ENCODE data around the gene MOB2.
"Not testable (repeated sequence)": the region's sequence is repeated elsewhere in the genome, so short reads cannot be mapped to it uniquely, and the experiment has no call there.

Gene MOB2

DNA sequence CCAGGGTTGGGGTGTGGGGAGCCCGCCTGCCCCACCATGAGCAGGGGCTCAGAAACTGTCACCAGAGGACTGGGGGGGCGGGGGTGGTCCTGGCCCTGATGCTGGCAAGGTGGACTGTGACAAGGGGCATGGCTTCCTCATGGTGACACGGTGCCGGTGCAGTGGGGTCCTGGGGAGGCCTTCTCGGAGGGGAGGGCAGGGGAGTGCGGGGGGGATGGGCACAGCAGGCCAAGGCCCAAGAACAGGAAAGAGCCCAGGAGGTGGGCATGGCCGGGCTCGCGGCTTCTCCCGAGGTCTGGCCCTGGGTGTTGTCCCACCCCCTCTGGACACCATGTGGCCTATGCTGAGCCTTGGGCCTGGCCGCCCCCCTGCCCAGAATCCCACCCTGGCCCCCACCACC is 47.2 kb downstream of the MOB2 start:
- no peak for DNase-seq

DNA sequence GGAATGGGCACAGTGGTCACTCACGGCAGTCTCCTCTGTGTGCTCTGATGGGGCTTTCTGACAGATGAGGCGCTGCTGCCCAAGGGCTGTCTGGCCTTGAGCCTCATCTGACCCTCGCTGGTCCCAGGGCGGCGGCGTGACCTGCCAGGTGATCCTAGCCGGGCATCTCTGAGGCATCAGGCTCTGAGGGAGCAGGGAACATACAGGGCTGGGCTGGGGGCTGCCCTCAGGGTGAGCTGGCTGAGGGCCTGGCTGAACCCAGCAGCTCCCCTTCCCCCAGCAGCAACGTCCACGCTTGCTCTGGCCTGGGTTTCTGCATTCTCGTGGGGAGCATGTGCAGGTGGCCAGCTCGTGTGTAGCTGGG is 47.6 kb downstream of the MOB2 start:
- no peak for DNase-seq

DNA sequence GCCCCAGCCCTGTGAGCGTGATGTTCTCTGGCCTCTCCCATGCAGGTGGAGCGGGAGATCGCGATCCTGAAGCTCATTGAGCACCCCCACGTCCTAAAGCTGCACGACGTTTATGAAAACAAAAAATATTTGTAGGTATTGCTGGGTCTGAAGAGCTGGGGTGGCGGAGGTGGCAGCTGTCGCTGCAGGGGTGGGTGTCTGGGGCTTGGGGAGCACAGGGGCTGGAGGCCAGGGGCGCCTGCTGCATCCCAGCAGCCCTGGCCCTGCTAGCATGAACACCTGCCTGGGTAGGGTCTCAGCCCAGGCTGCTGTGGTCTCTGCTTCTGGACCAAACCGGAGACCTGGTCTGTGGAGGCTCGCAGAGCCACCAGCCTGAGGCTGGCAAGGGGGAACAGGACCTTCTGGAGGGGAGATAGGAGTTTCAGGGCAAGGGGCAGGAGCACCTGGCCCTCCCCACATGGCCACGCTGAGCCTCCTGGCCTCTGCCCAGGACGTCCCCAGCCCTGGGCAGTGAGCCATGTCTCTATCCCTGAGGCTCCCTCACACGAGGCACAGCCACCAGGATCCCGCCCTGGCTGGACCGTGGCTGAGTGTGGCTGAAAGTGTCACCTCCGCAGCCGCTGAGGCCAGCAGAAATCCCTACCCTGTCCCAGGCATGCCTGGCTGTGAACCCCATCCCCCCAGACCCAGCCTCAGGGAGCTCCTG is 48.2 kb downstream of the MOB2 start:
- DNase-seq, result no peak

DNA sequence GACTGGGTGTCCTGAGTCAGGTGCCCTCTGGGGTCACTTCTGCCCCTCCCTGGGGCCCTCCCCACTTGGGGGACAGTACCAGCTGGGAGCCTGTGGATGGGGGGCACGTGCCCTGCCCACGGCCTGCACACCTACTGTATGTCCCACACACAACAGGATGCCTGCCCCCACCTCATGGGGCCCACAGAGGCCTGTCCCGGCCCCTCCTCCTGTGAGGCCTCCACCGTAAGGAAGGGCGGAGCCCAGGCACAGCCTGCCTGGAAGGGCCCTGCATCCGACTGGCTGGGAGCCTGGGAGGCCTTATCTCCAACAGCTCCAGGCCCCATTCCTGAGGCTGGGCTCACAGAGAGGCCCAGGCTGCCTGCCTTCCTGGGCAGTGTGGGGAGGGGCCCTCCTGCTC is 49.1 kb downstream of the MOB2 start:
- no peak for DNase-seq

DNA sequence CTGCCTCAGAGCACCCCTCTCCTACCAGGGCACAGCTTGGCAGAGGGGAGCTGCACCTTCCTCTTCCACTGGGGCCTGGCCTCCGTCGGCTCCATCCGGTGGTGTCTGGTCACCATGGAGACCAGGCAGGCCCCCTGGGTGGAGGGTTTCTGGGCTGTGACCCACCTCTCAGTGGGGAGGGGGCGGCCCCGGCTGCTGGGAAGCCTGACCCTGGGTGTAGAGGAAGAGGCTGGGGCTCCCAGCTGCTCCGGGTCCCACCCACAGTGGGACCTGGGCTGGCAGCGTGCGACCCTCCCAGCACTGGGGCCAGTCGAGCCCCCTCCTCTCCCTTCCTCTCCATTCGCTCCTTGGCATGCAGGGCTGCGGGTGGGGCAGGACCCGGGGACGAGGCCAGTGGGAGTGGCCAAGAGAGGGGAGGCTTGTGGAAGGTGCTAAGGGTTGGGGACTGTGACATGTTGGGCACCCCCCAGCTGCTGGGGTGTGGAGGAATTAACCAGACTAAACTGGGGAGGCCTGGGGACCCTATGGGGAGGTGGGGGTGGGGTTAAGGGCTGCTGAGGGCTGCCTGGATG is 50.0 kb downstream of the MOB2 start:
- no peak for DNase-seq

DNA sequence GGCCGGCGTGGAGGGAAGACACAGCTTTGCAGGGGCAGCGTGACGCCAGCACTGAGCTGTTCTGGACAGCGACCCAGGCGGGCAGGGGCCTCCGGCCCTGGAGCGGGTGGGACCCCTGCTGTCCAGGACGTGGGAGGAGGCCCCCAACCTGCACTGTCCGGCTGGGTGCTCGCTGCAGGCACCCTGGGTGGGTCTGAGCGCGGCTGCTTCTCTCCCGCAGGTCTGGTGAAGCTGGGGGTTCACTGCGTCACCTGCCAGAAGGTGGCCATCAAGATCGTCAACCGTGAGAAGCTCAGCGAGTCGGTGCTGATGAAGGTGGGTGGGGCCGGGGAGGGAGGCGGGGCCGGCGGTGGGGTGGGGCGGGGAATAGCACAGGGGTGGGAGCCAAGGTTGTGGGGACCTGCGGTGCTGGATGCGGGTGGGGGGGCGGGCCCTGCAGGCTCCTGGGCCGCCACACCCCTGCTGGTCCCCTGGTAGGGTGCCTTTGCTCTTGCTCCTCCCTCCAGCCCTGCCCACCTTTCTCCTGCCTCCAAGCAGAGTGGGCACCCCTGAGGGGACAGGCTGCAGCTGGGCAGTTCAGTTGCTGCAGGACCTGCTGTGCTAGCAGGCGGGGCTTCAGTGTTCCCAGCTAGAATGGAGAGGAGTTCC is 50.6 kb downstream of the MOB2 start:
- DNase-seq, result no peak

DNA sequence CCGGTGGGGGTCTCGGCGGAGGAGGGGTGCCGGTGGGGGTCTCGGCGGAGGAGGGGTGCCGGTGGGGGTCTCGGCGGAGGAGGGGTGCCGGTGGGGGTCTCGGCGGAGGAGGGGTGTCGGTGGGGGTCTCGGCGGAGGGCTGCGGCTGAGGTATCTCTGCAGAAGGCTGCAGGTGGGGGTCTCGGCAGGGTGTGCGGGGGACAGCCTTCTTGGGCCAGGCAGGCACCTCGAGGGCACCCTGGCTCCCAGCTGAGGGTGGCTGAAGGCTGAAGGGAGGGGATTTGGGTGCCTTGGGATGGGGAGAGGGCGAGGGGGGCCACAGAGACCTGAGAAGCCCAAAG is 51.1 kb downstream of the MOB2 start:
- not testable (repeated sequence) for DNase-seq

DNA sequence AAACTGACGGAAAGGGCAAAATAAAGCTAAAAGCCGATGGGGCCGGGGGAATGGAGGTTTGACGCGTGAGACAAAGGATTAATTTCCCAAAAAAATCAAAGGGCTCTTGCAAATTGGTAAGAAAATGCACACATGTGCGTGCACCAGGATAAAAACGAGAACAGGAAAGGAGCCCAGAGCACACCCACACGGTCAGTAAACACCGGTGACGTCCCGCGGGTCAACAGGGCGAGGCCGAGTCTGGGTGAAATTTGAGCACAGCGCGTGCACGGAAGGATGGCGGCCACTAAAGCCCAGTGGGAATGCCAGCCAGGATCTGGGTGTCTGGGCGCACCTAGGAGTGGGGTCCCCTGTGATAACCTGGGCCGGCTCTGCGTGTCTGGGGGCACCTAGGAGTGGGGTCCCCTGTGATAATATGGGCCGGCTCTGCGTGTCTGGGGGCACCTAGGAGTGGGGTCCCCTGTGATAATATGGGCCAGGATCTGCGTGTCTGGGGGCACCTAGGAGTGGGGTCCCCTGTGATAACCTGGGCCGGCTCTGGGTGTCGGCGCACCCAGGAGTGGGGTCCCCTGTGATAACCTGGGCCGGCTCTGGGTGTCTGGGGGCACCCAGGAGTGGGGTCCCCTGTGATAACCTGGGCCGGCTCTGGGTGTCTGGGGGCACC is 52.5 kb downstream of the MOB2 start:
- no peak for DNase-seq

DNA sequence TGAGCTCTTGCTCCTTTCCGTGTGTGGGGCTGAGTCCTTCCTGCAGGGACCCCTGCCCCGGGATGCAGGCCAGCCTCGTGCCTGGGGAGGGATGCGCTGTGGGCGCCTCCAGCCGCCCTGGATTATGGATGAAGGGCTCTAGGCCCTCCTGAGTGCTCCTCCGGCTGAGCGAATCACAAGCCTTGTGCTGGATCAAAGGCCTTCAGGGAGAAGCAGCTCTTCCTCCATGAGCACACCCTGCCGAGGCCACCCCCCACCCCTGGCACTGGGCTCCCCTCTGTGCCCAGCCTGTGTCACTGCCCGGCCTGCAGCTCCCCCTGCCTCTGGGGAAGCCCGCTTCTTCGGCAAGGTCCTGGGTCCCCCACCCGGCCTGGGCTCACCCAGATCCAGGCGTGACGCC is 53.0 kb downstream of the MOB2 start:
- DNase-seq, result no peak

DNA sequence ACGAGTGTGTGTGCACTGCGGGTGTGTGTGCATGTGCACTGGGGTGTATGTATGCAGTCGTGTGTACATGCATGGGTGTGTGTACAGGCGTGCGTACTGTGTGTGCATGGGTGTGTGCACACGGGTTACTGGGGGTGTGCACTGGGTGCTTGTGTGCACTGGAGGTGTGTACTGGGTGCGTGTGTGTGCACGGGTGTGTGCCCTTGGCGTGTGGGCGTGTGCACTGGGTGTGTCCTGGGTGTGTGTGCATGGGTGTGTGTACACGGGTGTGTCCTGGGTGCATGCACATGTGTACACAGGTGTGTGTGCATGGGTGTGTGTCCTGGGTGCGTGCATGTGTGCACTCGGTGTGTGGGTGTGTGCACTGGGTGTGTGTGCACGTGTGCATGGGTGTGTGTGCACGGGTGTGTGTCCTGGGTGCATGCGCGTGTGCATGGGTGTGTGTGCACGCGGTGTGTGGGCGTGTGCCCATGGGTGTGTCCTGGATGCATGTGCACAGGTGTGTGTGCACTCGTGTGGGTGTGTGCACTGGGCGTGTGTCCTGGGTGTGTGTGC is 57.7 kb downstream of the MOB2 start:
- no peak for DNase-seq

DNA sequence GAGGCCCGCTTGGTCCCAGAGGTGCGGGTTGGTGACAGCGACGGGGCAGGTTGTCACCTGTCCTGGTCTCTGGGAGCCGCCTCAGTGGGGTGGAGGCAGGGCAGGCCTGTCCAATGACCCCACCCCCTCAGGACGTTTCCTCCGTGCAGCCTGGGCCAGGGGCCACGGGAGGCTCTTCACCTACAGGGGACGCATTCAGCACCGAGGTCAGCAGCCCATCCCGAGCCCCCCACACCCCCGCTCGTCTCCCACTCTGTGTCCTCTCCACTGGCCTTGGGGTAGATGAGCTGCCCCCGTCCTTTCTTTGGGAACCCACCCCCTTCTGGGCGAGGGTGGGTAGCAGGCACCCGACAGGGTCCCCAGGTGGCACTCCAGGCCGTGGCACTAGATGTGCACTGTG is 61.1 kb downstream of the MOB2 start:
- DNase-seq, result no peak

DNA sequence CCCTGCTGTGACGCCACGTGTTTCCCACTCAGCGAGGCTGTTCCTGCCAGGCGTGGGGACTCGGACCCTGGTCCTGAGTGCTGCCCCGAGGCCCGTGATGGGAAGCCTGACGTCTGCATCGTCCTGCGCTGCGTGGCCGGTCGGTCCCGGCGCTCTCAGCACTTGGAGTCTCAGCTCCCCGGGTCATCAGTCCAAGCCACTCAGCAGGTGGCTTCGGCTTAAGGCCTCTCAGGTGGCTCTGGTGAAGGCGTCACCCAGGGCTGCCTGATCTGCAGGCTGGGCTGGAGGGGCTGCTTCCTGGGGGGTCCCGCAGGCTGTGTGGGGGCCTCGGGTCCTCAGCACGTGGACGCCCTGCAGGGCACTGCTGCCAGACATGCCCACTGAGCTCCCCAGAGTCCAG is 61.6 kb downstream of the MOB2 start:
- DNase-seq, result no peak

DNA sequence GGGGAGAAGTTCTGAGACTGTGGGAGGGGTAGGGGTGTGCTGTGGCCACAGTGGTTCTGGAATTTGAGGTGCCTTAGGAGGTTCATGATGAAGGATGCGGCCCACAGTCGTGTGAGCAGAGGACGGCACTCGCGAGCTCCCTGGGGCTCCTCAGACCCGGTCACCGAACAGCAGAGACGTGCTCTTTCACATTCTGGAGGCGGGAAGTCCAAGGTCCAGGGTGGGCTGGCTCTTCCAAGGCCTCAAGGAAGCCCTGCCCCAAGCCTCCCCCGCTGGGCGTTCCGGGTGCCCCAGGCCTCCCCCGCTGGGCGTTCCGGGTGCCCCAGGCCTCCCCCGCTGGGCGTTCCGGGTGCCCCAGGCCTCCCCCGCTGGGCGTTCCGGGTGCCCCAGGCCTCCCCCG is 63.2 kb downstream of the MOB2 start:
- not testable (repeated sequence) for DNase-seq

DNA sequence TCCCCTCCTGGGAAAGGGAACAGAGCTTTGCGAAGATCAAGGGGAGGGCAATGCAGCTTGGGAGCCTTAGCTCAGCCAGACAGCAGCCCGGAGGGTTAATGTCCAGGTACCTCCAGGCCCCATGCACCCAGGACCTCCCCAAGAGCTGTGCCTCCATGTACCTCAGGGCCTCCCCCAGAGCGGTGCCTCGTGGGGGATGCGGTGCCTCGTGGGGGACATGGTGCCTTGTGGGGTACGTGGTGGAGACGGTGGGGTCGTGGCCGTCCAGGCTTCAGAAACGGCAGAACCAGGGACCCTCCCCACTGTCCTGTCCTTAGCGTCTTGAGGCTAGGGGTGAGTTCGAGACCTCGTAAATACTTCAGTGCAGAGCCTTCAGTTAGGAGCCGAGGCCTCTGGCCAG is 63.6 kb downstream of the MOB2 start:
- DNase-seq, result no peak

DNA sequence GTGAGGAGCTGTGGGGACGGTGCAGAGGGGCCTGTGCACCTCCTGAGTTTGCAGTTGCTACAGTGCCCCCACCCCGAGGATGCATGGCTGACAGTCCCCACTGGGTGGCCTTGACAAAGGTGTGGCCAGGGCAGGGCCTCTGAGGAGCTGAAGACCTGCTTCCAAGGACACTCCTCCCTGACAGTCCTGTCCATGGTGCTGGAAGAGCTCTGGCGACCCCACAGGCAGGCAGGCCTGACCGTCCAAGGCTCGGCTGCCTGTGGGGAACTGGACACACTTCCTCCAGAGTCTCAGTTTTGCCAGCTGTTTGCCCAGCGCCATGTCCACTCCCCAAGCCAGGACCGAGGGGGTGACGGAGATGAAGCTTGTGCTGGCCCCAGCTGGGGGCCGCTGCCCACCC is 64.1 kb downstream of the MOB2 start:
- no peak for DNase-seq

DNA sequence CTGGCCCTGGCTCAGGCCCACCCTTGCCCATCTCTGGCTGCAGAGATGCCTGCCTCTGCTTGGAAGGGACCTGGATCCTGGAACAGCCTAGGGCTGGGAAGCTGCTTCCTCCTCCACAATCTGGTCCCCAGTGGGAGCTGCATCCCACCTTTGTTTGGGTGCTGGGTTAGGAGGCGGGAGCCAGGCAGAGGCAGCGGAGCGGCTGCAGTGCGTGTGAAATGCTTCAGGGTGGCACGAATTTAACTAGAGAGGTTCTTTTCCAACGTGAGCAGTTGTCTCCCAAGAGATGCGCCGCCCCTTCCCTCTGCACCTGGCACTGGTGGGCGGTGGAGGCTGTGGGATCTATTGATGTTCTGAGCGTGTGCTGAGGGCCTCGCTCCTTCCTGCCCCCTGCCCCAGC is 65.3 kb downstream of the MOB2 start:
- DNase-seq, result no peak

DNA sequence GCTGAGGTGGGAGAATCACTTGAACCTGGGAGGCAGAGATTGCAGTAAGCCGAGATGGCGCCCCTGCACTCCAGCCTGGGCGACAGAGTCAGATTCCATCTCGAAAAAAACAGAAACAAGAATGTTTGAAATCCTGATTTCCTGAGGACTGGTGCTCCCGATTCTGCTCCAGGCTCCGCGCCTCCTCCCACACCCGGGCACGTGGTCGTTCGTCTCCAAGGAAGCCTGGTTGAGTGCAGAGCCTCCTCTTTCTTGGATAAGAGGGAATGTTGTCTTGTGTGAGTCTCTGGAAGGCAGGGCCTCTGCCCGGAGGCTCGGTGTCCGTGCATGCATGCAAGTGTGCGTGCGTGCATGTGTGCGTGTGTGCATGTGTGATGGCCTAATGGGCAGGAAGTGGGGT is 66.8 kb downstream of the MOB2 start:
- no peak for DNase-seq

All from activated naive CD4-positive, alpha-beta T cell (primary cell).